Measurements from ENCODE around the gene AHNAK.
A peak's percentile ranks its signal among the peaks of the same experiment; 100 is the strongest.
"Not testable (repeated sequence)": the region's sequence is repeated elsewhere in the genome, so short reads cannot be mapped to it uniquely, and the experiment has no call there.

Gene AHNAK, protein sequence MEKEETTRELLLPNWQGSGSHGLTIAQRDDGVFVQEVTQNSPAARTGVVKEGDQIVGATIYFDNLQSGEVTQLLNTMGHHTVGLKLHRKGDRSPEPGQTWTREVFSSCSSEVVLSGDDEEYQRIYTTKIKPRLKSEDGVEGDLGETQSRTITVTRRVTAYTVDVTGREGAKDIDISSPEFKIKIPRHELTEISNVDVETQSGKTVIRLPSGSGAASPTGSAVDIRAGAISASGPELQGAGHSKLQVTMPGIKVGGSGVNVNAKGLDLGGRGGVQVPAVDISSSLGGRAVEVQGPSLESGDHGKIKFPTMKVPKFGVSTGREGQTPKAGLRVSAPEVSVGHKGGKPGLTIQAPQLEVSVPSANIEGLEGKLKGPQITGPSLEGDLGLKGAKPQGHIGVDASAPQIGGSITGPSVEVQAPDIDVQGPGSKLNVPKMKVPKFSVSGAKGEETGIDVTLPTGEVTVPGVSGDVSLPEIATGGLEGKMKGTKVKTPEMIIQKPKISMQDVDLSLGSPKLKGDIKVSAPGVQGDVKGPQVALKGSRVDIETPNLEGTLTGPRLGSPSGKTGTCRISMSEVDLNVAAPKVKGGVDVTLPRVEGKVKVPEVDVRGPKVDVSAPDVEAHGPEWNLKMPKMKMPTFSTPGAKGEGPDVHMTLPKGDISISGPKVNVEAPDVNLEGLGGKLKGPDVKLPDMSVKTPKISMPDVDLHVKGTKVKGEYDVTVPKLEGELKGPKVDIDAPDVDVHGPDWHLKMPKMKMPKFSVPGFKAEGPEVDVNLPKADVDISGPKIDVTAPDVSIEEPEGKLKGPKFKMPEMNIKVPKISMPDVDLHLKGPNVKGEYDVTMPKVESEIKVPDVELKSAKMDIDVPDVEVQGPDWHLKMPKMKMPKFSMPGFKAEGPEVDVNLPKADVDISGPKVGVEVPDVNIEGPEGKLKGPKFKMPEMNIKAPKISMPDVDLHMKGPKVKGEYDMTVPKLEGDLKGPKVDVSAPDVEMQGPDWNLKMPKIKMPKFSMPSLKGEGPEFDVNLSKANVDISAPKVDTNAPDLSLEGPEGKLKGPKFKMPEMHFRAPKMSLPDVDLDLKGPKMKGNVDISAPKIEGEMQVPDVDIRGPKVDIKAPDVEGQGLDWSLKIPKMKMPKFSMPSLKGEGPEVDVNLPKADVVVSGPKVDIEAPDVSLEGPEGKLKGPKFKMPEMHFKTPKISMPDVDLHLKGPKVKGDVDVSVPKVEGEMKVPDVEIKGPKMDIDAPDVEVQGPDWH (N-terminal part only)

DNA sequence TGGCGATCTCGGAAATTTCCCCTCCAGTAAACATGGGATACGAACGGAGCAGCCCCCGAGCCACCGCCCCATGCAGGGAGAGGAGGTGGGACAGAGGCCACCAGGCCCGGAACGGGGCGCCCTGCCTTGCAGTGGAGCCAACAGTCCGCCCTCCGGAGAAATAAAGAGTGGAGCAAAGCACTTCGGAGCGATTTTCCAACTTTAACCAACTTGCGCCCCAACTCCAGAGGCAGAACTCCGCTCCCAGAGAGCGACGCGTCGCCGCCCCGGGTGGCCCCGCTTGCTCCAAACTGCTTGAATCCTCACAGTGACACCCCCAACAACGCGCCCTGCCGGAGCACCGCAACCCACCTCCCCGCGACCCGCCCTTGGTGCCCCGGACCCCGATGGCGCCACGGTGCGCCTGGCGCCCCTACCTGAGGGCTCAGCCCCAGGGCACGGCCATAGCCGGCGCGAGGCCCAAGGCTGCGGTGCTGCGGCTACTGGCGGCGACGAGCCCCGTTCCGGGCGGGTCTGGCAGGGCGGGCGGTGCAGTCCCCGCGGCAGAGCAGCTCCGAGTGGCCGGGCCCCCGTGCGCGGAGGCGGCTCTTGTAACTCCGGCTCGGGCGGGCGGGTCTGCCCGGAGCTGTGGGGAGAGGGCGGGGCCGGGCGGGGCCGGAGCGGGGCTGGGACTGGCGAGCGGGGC lies at the start of gene AHNAK:
TSS of gene AHNAK (minus strand) at position 563 of the 685 bp plus-strand sequence. CDS start 10,708 bp downstream, outside the sequence.
- DNase-seq (ENCODE audit: low read depth in 1 of 2, low spot score in 1 of 2): peak in 1 of 2 donors; percentile 53

DNA sequence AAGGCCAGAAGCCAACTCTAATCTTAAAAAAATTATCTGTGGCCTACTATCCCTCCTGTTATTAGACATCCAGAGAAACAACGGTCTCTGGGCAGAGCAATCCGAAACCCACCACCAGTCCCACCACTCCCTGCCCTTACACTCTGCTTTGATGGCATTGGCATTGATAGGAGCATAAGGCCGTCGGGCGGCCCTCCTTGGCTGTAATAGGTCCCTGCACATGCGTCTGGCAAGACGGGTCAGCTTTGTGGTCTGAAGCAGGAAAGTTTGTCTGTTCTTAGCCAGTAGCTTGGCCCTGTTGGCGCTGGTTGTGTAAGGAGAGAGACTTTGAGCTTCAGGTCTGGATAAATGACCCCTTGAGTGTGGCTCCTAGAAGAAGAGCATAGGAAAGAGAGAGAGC lies 48.5 kb upstream of the AHNAK start:
- DNase-seq (ENCODE audit: low read depth in 1 of 2, low spot score in 1 of 2): no peak

DNA sequence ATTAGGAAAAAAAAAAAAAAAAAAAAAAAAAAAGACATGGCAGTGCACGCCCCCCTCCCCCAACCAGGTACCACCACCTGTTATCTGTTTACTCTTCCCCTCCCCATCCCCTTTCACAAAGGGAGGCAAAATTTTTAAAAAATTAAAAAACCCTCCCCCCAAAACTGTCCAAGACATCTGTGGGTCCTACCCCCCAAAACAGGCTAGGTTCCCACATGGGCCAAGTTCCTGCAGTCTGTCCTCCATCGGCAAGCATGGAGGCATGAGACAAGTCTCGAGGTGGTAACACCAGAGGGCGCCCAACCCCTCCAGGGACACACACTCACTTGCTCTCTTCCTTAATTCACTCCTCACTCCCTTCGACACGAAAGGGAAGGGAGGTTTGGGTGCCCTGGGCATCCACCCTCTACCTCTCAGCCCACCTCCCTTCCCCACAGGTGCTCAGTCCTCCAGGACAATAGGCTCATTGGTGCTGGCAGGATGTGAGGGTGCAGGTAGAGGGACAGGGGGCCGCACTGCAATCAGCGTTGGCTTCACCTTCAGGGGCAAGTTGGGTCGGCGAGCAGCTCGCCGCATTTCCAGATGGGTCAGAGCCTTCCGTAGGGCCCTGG lies 46.9 kb upstream of the AHNAK start:
- peak; percentile 53 to 60 for DNase-seq (ENCODE audit: low read depth in 1 of 2, low spot score in 1 of 2)

DNA sequence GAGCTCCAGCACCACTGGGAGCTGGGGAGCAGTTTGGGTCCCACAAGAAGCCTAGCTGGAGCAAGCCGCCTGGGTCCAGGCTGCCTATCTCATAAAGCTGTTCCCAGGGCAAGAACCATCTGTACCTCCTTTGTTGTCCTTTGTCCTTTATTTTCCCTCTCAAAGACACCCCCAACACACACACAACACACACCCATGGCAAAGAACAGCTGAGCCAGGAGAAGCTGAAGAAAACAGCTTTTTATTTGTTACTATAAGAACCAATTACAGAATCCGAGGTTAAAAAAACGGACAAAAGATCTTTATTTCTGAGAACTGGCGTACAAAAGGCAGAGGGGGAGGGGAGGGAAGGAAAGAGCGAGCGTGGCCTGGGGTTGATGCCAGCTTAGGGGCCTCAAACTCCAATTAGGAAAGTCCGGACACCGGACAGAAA lies 46.4 kb upstream of the AHNAK start:
- DNase-seq (ENCODE audit: low read depth in 1 of 2, low spot score in 1 of 2): no peak

DNA sequence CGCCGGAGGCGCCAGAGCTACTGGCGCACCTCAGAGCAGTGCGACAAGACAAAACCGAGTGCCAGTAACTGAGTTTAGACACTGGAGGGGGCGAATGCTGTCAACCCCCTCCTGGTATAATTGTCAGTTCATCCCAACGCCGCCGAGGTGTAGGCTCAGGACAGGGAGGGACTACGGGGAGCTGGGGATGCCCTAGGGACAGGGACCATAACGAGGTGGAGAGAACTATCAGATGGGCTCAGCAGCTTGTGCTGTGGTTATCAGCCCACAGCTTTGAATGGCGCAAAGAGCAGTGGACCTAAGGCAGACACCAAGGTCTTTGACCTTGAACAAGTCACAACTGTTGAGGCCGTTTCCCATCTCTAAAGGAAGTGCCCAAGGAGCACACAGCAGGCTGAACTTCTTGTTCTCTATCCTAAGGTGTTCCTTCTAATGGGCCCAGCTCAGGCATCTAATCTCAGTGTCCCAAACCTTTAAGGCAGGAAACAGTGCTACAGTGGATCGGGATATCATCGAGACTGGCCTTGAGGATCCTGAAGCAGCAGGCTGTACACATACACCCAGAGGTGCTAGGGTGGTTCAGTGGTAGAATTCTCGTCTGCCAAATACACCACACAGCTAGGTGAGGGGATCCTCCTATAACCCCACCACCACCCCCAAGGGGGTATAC lies 45.7 kb upstream of the AHNAK start:
- DNase-seq (ENCODE audit: low read depth in 1 of 2, low spot score in 1 of 2): no peak

DNA sequence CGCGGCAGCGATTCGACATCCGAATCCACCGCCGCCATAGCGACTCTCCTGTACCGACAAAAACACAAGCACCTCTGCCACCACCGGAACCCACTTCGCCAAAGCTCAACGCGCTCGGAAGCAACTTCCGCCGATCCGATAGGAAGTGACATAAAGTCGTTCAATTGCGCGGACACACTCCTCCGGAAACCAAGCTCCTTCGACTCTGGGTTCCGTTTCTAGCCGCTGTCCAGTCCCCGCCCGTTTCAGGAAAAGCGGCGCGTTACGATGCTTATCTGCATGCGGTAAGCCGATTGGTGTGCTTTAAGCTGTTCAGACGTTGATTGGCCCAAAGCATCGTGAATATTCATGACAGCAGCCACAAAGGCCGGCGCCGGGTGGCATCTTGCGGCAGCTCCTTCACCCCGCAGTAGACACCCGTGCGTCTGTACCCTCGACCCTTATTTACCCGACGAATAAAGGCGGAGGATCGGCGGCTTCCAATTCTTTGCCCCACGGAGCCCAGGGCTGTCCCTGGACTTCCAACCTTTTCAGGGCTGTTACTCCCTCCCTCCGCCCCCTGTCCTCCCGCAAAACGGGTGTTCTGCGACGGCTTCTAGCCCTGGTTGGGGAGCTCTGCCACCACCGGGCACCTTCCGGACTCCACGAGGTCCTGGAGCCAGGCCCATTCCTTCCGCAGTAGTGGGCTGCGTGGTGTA lies 45.0 kb upstream of the AHNAK start, which contains the start of gene TUT1:
TSS of gene TUT1 (minus strand) at position 76 of the 698 bp plus-strand sequence. CDS start at position 38, 38 bp downstream.
- DNase-seq (ENCODE audit: low read depth in 1 of 2, low spot score in 1 of 2): peak; percentile 91 to 92

DNA sequence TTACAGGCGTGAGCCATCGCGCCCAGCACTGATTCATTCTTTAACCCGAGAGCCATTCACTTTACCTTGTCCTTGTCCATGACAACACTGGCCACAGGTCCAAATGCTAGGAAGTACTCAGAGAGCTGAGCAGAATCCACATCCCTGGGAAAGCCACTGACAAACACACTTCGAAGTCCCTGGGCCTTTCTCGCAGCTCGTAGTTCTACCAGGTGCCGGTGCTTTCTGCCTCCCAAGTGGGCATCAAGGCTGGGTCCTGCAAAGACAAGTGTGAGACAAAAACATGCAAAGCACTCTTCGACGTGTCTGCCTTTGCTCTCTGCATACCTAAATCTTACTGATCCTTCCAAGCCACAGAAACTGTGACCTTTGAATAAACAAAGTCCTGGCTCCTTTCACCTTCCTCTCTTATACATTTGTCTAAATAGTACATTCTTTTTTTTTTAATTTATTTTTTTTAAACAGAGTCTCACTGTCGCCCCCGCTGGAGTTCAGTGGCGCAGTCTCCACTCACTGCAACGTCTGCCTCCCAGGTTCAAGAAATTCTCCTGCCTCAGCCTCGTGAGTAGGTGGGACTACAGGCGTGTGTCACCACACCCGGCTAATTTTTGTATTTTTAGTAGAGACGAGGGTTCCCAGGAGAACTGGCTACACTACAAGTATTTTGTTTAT lies 42.5 kb upstream of the AHNAK start:
- DNase-seq (ENCODE audit: low read depth in 1 of 2, low spot score in 1 of 2): no peak

DNA sequence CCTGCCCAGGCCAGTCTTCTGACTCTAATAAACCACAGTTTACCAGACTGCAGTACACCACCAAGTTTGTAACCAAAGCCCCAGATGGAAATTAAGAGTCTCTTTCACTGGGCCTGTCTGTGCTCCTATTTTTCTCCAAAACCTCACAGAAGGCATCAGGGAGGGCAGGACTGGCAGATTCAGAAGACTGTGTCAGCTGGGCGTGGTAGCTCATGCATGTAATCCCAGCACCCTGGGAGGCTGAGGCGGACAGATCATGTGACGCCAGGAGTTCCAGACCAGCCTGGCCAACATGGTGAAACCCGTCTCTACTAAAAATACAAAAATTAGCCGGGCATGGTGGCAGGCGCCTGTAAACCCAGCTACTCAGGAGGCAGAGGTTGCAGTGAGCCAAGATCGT lies 38.8 kb upstream of the AHNAK start:
- DNase-seq (ENCODE audit: low read depth in 1 of 2, low spot score in 1 of 2): not testable (repeated sequence)

DNA sequence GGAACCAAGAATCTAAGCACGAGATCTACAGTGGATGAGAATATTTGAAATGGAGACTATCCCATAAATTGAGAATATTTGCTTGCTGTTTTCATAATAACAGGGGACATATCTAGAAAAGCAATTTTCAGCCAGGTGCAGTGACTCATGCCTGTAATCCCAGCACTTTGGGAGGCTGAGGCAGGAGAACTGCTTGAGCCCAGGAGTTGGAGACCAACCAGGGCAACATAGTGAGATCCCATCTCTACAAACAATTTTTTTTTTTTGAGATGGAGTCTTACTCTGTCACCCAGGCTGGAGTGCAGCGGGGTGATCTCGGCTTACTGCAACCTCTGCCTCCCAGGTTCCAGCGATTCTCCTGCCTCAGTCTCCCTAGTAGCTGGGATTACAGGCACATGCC lies 35.1 kb upstream of the AHNAK start:
- DNase-seq (ENCODE audit: low read depth in 1 of 2, low spot score in 1 of 2): not testable (repeated sequence)

DNA sequence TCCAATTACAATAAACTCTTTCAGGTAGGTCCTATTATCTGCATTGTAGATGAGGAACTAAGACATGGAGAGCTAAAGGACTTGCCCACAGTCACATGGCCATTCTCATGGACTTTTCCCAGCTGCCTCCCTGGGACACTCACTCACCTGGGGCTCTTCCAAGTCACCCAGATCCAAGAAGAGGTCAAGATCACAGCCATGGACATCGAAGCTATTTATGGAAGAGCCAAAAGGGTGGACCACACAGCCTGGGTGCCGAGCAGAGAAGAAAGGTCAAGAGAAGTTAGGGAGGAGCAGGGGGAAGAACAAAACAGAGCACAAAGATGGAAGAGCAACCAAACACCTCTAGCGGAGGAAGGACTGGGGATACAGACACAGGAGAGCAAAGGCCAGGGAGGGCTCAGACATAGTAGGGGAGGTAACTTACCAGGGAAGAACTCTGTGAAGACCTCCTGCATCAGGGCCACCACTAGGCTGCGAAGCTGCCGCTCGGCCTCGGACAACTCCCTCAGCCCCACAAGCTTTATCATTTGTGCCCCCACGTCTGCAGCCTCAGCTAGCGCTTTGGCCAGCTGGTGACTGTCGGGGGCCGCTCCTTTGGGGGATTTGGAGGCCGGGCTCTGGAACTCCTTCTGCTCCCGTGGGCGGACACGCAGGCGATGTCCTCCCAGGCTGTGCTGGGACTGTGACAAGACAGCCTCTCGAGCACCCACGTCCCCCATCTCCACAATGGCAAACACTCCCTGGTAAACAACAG lies 34.5 kb upstream of the AHNAK start:
- DNase-seq (ENCODE audit: low read depth in 1 of 2, low spot score in 1 of 2): no peak

DNA sequence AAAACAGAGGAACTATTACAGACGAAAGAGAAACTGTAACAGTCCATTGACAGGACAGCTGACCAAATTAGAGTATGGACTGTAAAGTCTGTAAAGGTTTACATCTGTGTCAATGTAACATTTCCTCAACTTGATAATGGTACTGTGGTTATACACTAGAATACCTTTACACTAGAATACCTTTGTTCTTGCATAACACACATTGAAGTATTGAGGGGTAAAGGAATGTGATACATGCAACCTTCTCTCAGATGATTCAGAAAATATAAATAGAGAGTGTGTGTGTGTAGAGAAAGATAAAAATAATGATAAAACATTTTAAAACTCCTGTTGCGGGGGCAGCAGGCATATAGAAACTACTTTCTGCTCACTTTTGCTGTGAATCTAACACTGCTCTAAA lies 32.6 kb upstream of the AHNAK start:
- no peak for DNase-seq (ENCODE audit: low read depth in 1 of 2, low spot score in 1 of 2)

DNA sequence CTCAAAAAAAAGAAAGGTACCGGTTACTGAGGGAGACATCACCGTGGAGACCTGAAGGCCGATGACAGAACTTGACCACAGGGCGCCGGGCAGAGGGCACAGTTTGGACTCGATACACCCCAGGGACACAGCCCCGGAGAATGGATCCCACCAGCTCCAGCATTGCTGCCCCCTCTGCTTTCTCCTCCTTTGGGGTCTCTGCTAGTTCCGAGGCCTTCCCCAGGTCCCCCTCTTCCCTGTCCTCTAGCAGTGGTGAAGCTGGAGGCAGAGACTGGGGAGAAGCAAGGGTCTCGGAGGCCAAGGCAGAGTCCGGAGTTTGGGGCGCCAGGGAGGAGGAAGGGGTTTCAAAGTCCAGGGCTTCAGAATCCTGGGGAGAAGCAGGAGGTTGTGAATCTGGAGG lies 31.9 kb upstream of the AHNAK start:
- DNase-seq (ENCODE audit: low read depth in 1 of 2, low spot score in 1 of 2): no peak

DNA sequence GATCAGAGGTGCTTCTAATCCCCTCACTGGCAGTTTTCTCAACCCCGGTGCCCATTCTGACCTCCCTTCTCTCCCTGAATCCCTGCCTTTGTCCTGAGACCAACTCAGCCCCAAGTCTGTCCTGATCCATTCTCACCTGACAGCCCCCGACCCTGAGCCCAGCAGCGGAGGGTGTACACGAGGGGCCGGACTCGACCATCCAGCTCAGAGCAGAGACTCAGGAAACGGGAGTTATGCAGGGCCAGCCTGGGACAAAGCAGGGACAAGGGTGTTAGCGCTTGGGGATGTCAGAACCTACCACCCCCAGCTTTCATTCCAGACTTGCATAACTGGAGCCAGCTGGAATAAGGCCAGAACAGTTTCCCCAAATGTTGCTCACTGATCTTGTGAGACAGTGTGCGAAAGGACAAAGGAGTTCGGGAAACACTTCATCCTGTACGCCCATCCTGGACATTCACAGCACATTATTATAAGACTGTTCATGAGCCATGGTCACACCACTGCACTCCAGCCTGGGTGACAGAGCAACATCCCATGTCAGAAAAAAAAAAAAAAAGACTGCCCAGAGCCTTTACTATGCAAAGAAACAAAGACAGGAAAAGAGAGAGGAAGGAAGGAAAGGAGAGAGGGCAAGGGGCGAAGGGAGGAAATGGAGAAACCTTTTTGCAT lies 30.6 kb upstream of the AHNAK start:
- no peak for DNase-seq (ENCODE audit: low read depth in 1 of 2, low spot score in 1 of 2)

DNA sequence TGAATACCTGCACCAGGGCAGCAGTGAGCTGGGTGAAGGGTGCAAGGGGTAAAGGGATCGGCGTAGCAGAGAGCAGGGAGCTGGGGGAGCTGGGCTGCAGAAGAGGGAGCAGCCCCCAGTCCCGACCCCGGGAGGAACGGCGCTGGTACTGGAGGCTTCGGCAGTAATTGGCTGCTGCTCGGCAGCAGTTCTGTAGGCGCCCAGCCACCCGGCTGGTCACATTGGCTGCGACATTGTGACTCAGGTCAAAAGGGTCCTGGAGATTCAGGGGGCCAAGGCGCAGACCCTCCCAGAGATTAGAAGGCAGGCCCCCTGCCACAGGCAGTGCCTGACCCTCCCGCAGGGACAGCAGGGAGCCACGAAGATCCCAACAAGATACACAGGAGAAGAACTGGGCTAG lies 29.2 kb upstream of the AHNAK start:
- DNase-seq (ENCODE audit: low read depth in 1 of 2, low spot score in 1 of 2): no peak

DNA sequence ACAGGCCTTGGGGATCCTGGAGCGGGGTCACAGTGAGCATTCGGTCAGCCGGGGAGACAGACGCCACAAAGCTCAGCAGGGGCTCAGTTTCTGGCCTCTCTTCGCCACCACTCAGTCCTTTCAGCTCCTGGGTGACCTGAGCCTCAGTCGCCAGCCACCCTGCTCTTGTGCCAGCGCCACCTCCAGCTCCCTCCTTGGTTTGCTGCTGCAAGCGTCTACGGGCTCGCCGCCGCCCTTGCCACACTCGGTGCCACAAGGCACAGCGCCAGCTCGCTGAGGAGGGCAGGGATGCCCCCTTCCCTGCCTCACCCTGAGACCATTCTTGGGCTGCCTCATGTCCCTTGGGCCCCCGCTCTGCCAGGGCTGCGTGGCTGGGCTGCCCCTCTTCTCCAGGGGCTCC lies 28.6 kb upstream of the AHNAK start:
- no peak for DNase-seq (ENCODE audit: low read depth in 1 of 2, low spot score in 1 of 2)

DNA sequence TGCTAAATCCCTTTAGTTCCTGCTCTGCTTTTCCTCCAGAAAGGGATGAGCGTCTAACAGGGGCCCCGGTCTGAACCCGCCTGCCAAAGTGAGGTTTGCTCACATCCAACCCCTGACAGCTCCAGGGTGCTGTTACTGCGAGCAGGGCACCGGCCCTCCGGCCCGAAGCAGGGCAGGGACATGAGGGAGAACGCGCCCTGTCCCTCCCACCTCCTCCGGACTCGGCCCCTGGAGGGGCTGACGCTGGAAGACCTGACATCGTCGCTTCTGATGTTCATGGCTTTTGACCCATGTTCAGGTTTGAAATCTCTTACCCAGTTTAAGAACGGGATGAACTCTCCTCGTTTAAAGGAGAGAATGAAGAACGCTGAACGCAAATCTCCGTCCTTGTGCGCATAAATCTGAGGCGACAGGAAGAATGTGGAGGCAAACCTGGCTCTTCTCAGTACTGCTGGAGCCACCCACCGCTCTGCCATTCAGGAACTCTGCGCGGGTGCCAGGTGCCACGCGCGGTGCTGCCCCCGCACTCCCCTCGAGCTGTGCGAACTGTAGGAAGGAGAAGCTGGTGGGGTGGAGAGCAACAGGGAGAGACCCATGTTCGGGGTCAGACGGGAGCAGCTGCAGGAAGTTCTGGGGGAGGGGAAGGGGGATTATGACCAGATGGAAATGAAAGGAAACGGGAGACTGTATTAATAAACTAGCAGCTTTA lies 27.9 kb upstream of the AHNAK start:
- DNase-seq (ENCODE audit: low read depth in 1 of 2, low spot score in 1 of 2): no peak

All from activated T-helper 1 cell treated with anti-CD3 and anti-CD28 coated beads, Interleukin-2, amount 50 U/mL, for 16 hours (primary cell).